ENCODE data around the gene ENO2. TPM values are rescaled to one million over a fixed set of nuclear protein-coding genes. Genes with fewer than 3 reads are reported as not detected.

Gene ENO2
- total and polyA plus RNA-seq, 2 experiments from 2014 or later = 43.5 to 53.5 TPM

GRCh38 chr12:6919588-6919987 is 5.2 kb downstream of the ENO2 start:
- Histone ChIP-seq H3K27me3 (ENCODE audit: insufficient read depth) (no peaks in the 10 kb centered on the region), H2AFZ (no peak overlapping the region), H3K4me2 (no peak overlapping the region), H4K20me1 (replicated peaks; ENCODE audit: insufficient read depth) (no peaks in the 10 kb centered on the region), H3K4me3 (no peak overlapping the region), H3K79me2 (replicated peaks; ENCODE audit: insufficient read depth) (peaks cover 7% of the 10 kb centered on the region), H3K4me1 (ENCODE audit: insufficient read depth) (peaks cover 9% of the 10 kb centered on the region), H3K27ac (ENCODE audit: low read depth) (no peak overlapping the region), H3K36me3 (ENCODE audit: insufficient read depth) (peaks cover 6% of the 10 kb centered on the region), H3K9me2 (ENCODE audit: insufficient read depth) (no peaks in the 10 kb centered on the region), H3F3A (replicated peaks; ENCODE audit: low read depth) (peaks cover 14% of the 10 kb centered on the region; the same call in 1 of the 2 replicates)
- Mint-ChIP-seq H3K27ac (peak overlapping the region; percentile 72), H3K27me3 (ENCODE audit: insufficient read depth, low read depth, poor library complexity) (peaks cover 21% of the 10 kb centered on the region), H3K4me1 (peaks cover 44% of the 10 kb centered on the region), H3K4me3 (no peak overlapping the region; the same call in 2 of the 3 replicates), H3K9me3 (no peaks in the 10 kb centered on the region), H3K36me3 (ENCODE audit: low read depth) (peaks cover 68% of the 10 kb centered on the region)
- TF ChIP-seq, protein P1, sequence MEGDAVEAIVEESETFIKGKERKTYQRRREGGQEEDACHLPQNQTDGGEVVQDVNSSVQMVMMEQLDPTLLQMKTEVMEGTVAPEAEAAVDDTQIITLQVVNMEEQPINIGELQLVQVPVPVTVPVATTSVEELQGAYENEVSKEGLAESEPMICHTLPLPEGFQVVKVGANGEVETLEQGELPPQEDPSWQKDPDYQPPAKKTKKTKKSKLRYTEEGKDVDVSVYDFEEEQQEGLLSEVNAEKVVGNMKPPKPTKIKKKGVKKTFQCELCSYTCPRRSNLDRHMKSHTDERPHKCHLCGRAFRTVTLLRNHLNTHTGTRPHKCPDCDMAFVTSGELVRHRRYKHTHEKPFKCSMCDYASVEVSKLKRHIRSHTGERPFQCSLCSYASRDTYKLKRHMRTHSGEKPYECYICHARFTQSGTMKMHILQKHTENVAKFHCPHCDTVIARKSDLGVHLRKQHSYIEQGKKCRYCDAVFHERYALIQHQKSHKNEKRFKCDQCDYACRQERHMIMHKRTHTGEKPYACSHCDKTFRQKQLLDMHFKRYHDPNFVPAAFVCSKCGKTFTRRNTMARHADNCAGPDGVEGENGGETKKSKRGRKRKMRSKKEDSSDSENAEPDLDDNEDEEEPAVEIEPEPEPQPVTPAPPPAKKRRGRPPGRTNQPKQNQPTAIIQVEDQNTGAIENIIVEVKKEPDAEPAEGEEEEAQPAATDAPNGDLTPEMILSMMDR (conservative IDR thresholded peaks at IDR 0.05; ENCODE audit: low read depth in 2 of 2) = peak; percentile 15 to 40; a peak in 3 of 4 replicates
- no peak for TF ChIP-seq CREB1 (CRISPR knock-in tag; IDR thresholded peaks at IDR 0.05; ENCODE audit: low read depth)
- ATAC-seq (no peak), DNase-seq (ENCODE audit: low spot score) (no peak)

DNA sequence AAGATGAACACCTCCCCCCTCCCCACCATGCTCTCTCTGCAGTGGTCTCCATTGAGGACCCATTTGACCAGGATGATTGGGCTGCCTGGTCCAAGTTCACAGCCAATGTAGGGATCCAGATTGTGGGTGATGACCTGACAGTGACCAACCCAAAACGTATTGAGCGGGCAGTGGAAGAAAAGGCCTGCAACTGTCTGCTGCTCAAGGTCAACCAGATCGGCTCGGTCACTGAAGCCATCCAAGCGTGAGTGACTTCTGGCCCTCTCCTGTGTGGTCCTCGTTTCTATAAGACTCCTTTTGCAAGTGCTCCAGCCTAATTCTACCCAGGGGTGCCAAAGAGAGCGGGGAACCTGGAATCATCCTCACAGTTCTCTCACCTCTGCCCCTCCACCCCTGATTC is 7.2 kb downstream of the ENO2 start:
- DNase-seq (ENCODE audit: low spot score) = no peak
- no peak overlapping the region for H3K27ac ChIP-seq (ENCODE audit: low read depth)
- TF ChIP-seq JUNB (IDR thresholded peaks at IDR 0.05; ENCODE audit: unreplicated experiment) = no peak
- TF ChIP-seq CREB1 (CRISPR knock-in tag; IDR thresholded peaks at IDR 0.05; ENCODE audit: low read depth) = no peak
- TF ChIP-seq STAT1 (IDR thresholded peaks at IDR 0.05; ENCODE audit: unreplicated experiment) = no peak
- no peak for TF ChIP-seq REST (IDR thresholded peaks at IDR 0.05; ENCODE audit: unreplicated experiment)
- no peak for TF ChIP-seq ZNF114 (CRISPR knock-in tag; IDR thresholded peaks at IDR 0.05)
- TF ChIP-seq ZNF331 (CRISPR knock-in tag; IDR thresholded peaks at IDR 0.05; ENCODE audit: low read depth) = no peak
- TF ChIP-seq NANOG (IDR thresholded peaks at IDR 0.05; ENCODE audit: borderline replicate concordance) = no peak
- TF ChIP-seq EZH2phosphoT487 (IDR thresholded peaks at IDR 0.05; ENCODE audit: unreplicated experiment) = no peak
- TF ChIP-seq, protein P2, sequence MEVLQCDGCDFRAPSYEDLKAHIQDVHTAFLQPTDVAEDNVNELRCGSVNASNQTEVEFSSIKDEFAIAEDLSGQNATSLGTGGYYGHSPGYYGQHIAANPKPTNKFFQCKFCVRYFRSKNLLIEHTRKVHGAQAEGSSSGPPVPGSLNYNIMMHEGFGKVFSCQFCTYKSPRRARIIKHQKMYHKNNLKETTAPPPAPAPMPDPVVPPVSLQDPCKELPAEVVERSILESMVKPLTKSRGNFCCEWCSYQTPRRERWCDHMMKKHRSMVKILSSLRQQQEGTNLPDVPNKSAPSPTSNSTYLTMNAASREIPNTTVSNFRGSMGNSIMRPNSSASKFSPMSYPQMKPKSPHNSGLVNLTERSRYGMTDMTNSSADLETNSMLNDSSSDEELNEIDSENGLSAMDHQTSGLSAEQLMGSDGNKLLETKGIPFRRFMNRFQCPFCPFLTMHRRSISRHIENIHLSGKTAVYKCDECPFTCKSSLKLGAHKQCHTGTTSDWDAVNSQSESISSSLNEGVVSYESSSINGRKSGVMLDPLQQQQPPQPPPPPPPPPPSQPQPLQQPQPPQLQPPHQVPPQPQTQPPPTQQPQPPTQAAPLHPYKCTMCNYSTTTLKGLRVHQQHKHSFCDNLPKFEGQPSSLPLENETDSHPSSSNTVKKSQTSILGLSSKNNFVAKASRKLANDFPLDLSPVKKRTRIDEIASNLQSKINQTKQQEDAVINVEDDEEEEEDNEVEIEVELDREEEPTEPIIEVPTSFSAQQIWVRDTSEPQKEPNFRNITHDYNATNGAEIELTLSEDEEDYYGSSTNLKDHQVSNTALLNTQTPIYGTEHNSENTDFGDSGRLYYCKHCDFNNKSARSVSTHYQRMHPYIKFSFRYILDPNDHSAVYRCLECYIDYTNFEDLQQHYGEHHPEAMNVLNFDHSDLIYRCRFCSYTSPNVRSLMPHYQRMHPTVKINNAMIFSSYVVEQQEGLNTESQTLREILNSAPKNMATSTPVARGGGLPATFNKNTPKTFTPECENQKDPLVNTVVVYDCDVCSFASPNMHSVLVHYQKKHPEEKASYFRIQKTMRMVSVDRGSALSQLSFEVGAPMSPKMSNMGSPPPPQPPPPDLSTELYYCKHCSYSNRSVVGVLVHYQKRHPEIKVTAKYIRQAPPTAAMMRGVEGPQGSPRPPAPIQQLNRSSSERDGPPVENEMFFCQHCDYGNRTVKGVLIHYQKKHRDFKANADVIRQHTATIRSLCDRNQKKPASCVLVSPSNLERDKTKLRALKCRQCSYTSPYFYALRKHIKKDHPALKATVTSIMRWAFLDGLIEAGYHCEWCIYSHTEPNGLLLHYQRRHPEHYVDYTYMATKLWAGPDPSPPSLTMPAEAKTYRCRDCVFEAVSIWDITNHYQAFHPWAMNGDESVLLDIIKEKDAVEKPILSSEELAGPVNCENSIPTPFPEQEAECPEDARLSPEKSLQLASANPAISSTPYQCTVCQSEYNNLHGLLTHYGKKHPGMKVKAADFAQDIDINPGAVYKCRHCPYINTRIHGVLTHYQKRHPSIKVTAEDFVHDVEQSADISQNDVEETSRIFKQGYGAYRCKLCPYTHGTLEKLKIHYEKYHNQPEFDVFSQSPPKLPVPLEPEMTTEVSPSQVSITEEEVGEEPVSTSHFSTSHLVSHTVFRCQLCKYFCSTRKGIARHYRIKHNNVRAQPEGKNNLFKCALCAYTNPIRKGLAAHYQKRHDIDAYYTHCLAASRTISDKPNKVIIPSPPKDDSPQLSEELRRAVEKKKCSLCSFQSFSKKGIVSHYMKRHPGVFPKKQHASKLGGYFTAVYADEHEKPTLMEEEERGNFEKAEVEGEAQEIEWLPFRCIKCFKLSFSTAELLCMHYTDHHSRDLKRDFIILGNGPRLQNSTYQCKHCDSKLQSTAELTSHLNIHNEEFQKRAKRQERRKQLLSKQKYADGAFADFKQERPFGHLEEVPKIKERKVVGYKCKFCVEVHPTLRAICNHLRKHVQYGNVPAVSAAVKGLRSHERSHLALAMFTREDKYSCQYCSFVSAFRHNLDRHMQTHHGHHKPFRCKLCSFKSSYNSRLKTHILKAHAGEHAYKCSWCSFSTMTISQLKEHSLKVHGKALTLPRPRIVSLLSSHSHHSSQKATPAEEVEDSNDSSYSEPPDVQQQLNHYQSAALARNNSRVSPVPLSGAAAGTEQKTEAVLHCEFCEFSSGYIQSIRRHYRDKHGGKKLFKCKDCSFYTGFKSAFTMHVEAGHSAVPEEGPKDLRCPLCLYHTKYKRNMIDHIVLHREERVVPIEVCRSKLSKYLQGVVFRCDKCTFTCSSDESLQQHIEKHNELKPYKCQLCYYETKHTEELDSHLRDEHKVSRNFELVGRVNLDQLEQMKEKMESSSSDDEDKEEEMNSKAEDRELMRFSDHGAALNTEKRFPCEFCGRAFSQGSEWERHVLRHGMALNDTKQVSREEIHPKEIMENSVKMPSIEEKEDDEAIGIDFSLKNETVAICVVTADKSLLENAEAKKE (CRISPR knock-in tag; IDR thresholded peaks at IDR 0.05) = no peak
- TF ChIP-seq POLR2AphosphoS5 (IDR thresholded peaks at IDR 0.05; ENCODE audit: low read depth) = no peak

More for the DNA sequence above, 7.2 kb downstream of the ENO2 start:
- Histone ChIP-seq H3K9me2 (ENCODE audit: insufficient read depth) (no peaks in the 10 kb centered on the region), H3K4me2 (no peak overlapping the region), H3K4me1 (ENCODE audit: insufficient read depth) (peaks cover 22% of the 10 kb centered on the region), H2AFZ (no peak overlapping the region), H3K36me3 (ENCODE audit: insufficient read depth) (peaks cover 4% of the 10 kb centered on the region), H3F3A (replicated peaks; ENCODE audit: low read depth) (peaks cover 18% of the 10 kb centered on the region), H4K20me1 (replicated peaks; ENCODE audit: insufficient read depth) (no peaks in the 10 kb centered on the region), H3K4me3 (no peak overlapping the region), H3K79me2 (replicated peaks; ENCODE audit: insufficient read depth) (no peaks in the 10 kb centered on the region), H3K27me3 (ENCODE audit: insufficient read depth) (no peaks in the 10 kb centered on the region)
- no peak overlapping the region for H3K4me3 Mint-ChIP-seq
- no peaks in the 10 kb centered on the region; the same call in 2 of the 3 replicates for H3K9me3 Mint-ChIP-seq
- peaks cover 57% of the 10 kb centered on the region for H3K36me3 Mint-ChIP-seq (ENCODE audit: low read depth)
- ATAC-seq = no peak
- peak overlapping the region; percentile 74 for H3K27ac Mint-ChIP-seq
- peaks cover 27% of the 10 kb centered on the region for H3K27me3 Mint-ChIP-seq (ENCODE audit: insufficient read depth, low read depth, poor library complexity)
- peaks cover 52% of the 10 kb centered on the region for H3K4me1 Mint-ChIP-seq

Data from GM23338 (cell line).